ENCODE measurements around the gene LAMTOR4.
A peak's percentile ranks its signal among the peaks of the same experiment; 100 is the strongest.
"Not testable (repeated sequence)": the region's sequence is repeated elsewhere in the genome, so short reads cannot be mapped to it uniquely, and the experiment has no call there.

LAMTOR4 gene

DNA sequence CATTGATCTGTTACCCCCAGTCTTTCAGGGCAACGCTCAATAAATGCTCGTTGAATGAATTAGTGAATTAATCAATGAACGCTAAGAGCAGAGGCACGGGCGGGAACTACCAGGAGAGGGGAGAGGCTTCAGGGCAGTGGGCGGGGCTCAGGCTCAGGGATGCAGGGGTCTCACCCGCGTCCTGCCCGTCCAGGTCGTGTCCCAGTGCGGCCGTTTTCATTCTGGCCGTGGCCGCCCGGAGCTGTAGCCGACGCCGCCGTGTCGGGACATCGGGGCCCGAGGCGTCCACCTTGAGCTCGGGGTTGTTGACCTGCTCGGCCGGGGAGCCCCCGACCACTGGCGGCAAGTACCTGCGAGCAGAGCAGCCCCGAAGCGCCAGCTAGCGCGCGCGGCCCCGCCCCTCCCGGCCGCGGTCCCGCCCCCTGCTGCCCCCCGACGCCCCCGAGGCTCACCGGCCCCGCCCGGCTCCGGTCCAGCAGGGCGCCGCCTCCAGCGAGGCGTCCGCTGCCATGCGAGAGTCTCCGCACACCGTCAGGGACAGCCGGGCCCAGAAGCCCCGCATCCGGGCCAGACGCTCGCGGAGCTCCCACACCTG lies 22.5 kb downstream of the LAMTOR4 start:
- DNase-seq (ENCODE audit: low read depth, low spot score), result no peak

DNA sequence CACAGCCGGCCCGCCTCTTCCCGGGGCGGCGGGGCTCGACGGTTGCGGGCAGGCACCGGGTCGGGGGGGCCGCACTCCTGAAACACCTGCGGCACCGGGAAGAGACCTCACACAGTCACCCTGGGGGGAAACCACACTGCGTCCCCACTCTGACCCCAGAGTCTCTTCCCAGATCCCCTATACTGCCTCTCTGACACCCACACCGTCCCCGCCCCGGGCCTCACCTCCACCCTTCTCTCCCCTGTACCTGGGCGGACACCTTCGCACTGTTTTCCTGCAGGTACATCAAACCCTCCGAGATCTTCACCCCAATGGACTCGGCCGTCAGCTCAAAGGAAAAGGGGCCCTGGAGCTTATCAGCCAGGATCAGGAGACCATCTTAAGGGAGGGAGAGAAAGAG lies 23.1 kb downstream of the LAMTOR4 start:
- no peak for DNase-seq (ENCODE audit: low read depth, low spot score)

DNA sequence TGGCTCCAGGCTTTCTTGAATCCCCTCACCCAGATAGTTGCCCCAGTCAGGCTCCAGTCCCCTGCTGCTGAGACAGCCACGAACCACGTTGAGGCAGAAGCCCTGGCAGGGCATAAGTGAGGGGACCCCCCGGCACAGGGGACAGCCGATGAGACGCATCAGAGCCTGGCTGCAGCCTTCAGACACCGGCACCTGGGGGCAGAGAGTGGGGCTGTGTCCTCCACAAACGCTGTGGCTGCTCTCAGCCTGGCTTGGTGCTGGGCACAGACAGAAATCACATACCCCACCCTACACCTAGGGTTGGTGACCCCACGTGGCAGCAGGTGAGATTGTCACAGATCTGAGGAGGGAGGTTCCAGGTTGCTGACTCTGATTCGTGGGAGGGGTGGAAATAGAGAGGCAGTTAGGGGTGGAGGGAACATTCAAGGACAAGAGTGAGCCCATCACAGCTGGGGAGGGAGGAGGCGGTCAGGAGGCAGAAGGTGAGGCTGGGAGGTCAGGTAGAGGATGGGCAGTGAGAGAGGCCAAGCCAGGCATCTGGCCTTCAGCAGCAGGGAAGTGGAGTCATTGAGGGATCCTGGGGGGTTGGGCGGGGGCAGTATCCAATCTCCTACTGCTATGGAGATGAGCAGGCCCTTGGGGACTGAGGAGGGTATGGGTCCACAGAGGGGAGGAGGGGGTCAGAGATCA lies 25.2 kb downstream of the LAMTOR4 start:
- no peak for DNase-seq (ENCODE audit: low read depth, low spot score)

DNA sequence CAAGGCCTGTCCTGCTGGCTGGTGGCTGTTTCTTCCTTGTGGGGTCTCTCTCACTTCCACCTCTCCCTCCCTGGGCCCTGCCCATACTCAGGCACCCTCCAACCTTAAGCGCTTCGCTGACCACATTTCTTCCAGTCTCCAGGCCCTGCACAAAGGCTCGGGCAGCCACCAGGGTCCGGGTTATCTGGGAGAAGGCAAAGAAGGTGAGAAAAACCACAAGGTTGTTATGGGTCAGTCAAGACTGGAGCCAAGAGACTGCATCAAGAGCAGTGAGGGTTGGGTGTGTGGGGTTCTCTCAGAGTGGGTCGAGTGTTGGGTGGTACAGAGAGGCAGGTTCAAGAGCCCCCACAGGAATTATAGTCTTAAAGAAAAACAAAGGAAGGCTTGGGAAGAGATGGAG lies 25.9 kb downstream of the LAMTOR4 start:
- no peak for DNase-seq (ENCODE audit: low read depth, low spot score)

DNA sequence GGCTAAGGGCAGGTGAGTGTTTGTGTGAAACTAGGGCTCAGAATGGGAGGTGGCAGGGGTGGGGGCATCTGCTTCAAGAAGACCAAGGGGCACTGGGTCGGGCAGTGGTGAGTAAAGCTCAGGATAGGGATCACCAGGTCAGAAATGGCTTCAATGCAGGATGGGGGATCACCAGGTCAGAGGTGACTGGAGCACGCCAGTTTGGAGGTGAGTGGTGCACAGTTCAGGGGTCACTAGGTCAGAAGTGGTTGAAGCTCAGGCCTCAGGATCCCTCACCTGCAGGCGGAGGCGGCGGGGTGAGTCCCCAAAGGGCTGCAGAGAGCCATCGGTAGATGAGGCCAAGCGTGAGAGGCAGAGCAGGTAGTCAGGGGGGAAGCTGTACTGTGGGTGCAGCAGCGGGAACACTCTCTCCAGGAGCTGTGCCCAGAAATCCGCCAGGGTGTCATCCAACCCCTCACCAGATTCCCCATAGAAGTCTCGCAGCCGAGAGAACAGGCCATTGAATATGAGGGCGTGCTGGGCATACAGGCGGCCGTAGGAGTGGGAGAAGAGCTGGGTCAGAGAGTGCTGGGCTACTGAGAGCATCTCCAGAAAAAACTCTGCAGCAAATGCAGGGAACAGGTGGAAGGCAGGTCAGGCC lies 26.7 kb downstream of the LAMTOR4 start:
- no peak for DNase-seq (ENCODE audit: low read depth, low spot score)

DNA sequence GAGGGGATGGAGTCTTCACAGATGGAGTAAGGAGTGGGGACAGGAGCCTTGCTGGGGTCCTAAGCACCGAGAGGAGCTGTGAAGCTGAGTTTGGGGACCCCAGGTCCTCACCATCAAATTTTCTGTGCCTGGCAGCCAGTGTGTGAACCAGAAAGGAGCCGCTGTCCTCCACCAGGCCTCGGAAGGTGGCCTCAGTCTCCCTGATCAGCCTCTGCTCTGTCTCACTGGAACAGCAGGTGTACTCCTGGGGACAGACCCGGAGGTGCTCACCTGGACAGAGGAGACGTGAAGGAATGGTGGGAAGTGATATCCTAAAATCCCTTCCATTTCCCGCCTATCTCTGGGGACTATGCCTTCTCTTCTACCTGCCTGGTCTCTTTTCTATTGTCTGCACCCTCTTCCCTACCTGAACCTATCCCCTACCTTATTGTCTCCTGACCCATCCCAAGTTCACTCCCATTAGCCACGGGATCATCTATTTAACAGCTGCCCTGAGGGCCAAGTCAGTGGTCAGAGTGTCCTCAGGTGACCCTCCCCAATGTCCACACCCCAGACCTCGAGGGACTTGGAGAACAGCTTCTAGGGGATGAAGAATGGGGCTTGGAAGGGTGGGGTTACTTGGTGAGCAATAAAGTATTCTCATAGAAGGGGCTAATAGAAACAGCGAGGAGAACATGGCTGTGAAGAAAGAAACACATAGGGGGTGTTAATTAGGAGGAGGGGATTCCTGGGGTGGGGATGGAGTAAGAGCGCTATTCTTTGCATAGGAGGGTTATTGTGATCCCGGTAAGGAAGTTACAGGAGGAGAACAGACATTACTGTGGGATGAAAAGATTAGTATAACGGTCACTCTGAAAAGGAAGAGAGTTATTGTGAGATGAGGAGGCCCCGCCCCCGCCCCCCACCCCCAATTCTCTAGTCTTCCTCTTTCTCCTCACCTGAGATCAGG lies 27.7 kb downstream of the LAMTOR4 start:
- no peak for DNase-seq (ENCODE audit: low read depth, low spot score)

DNA sequence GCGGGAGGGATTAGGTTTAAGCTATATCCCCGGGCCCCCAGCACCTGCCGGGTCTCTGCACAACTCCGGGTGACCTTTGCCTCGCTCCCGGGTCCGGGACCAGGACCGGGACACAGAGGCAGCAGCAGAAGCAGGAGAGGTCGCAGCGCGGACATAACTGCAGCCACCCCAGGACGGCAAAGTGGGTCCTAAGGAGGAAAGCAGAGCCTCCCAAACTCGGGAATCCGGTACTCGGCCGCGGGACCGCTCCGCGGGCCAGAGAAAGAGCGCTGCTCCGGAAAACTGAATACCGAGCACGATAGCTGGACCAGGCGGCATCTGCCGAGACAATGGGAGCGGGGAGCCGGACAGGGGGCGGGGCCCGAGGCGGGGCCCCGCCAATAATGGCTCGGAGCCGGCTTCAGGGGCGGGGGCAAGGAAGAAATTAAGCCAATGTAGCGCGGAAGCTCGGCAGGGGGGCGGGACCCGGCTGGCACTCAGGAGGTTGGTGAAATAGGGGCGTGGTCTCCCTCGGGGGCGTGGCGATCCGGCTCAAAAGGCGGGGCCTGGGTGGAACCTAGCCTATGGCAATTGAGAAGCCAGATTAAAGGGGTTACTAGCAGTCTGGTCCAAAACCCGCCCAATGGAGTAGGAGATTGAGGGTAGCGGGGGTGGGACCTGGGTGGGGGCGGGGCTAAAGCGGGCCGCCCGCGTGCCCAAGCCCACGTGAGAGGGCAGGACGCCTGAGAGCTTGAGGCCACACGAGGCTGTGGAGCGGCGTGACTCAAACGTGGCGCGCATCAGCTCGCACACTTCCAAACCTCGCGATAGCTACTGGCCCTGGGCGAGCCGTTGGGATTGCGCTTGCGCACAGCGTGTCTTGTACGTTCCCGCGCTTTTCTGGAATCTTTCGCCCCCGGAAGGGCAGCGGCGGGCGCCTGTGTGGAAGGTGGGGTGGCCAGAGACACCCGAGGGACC lies 28.6 kb downstream of the LAMTOR4 start, which contains the start of the genes GPC2 and STAG3:
Gene GPC2, minus strand, starts transcription at position 337 of the 957 bp plus-strand sequence. Its CDS starts 182 bp downstream, at position 155.
Gene STAG3, plus strand, starts transcription at position 874 of the 957 bp plus-strand sequence. CDS start 2,639 bp downstream, outside the sequence.
- DNase-seq (ENCODE audit: low read depth, low spot score), result peak; percentile 85

DNA sequence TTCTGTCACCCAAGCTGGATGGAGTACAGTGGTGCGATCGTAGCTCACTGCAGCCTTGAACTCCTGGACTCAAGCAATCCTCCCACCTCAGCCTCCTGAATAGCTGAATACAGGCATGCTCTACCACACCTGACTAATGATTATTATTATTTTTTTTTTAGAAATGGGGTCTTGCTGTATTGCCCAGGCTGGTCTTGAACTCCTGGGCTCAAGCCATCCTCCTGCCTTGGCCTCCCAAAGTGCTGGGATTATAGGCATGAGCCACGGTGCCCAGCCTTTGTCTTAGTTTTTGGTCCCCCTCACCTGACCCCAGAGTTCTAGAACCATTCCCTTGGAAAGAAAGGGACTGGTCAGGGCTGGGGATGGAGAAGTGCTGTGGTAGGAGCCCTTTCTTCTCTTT lies 31.4 kb downstream of the LAMTOR4 start:
- not testable (repeated sequence) for DNase-seq (ENCODE audit: low read depth, low spot score)

DNA sequence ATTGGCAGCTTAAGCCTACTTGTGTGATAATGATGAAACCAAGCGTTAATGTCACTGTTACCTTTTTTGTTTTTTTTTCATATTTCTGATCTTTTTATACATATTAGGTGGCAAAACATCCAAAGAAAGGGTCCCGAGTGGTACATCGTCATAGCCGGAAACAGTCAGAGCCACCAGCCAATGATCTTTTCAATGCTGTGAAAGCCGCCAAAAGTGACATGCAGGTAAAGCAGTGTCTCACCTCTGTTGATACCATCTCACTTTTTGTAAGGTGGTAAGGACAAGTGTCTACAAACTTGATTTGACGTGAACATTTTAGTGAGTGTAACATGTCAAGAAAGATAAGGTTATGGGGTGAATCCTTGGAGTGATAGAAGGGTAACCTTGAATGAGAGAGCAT lies 33.9 kb downstream of the LAMTOR4 start:
- not testable (repeated sequence) for DNase-seq (ENCODE audit: low read depth, low spot score)

DNA sequence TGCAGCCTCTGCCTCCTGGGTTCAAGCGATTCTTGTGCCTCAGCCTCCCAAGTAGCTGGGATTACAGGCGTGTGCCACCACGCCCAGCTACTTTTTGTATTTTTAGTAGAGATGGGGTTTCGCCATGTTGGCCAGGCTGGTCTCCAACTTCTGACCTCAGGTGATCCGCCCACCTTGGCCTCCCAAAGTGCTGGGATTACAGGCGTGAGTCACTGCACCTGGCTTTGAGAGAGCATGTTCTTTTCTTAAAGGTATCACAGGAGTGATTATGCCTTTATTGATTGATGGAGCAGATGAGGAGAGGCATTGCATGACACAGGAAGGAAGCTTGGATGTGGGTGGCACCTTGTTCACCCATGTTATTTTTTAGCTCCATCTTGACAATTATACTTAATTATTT lies 34.4 kb downstream of the LAMTOR4 start:
- DNase-seq (ENCODE audit: low read depth, low spot score), result not testable (repeated sequence)

DNA sequence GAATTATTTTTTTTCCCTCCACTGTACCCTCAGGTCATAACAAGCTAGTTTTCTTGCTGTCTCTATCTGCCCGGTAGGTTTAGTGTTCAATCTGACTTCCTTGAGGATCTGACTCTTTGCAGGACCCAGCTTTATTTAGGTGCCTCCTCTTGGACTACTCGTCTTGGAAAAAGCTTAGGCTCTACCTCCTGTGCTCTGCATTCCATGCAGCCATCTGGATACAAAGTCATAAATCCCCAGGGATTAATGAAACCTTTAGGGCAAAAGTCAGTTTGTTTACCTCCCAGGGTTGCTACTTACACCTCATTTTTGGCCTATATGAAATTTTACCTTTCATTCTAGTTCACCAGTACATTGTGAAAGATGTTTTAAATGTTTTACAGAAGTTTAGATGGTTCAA lies 37.0 kb downstream of the LAMTOR4 start:
- DNase-seq (ENCODE audit: low read depth, low spot score), result no peak

DNA sequence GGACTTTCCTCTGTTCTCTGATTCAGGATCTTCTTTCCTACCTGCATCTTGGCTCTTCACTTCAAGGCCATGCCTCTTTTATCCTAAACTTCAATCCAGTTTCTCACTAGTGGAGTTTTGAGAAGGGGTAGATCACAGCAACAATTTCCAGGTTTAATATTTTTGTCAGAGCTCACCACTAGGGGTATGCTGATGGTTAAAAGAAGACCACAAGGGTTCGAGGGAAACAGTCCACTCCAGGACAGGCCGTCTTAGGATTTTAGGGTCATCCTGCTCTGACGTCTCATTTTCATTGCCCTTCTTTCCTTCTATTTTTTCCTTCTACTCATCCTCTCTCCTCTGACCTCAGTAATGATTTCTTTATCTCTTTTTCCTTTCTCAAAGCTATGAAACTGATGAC lies 40.3 kb downstream of the LAMTOR4 start:
- no peak for DNase-seq (ENCODE audit: low read depth, low spot score)

DNA sequence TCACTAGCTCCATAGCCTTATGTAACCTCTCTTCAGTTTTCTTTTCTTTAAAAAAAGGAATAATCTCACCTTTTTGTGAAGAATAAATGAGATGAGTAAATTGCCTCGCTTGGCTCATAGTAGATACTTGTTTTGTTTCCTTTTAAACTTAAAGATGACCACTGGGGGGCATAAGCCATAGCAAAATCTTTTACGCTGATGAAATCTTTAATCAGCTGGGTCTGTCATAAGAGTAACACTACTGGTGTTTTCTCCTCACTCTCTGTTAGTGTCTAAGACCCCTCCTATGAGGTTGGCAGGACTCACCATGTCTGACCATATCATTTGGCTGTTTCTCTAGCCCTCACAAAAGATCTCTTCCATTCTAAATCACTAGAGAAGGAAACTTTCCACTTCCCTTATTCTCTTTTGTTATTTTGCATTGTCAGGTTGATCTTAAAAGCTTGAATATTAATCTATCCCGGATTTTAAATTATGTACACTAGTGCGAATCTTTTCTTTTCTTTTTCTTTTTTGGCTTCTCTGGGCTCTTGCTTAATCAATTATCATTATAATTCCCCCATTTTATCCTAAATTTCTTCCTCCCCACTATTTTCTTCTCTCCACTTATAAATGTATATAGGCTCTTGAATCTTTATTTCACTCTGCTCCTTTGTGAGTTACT lies 41.5 kb downstream of the LAMTOR4 start:
- DNase-seq (ENCODE audit: low read depth, low spot score), result no peak

DNA sequence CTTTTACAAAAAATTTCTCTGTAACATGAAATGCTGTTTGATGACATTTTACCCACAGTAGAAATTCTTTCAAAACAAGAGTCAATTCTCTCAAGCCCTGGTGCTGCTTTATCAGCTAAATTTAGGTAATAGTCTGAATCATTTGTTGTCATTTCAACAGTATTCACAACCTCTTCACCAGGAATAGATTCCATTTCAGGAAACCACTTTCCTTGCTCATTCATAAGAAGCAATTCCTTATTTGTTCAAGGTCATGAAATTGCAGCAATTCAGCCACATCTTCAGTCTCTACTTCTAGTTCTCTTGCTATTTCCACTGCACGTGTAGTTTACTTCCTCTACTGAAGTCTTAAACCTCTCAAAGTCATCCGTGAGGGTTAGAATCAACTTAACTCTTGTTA lies 43.1 kb downstream of the LAMTOR4 start:
- no peak for DNase-seq (ENCODE audit: low read depth, low spot score)

DNA sequence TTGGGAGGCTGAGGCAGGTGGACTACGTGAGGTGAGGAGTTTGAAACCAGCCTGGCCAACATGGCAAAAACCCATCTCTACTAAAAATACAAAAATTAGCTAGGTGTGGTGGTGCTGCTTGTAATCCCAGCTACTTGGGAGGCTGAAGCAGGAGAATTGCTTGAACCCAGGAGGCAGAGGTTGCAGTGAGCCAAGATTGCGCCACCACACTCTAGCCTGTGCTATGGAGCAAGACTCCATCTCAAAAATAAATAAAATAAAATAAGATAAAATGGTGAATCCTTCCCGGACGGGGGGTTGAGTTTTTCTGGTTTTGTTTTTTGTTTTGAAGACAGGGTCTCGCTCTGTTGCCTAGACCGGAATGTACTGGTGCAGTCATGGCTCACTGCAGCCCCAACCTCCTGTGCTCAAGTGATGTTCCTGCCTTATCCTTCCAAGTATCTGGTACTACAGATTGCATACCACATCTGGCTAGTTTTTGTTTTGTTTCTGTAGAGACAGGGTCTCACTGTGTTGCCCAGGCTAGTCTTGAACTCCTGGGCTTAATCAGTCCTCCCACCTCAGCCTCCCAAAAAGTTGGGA lies 43.7 kb downstream of the LAMTOR4 start:
- not testable (repeated sequence) for DNase-seq (ENCODE audit: low read depth, low spot score)

DNA sequence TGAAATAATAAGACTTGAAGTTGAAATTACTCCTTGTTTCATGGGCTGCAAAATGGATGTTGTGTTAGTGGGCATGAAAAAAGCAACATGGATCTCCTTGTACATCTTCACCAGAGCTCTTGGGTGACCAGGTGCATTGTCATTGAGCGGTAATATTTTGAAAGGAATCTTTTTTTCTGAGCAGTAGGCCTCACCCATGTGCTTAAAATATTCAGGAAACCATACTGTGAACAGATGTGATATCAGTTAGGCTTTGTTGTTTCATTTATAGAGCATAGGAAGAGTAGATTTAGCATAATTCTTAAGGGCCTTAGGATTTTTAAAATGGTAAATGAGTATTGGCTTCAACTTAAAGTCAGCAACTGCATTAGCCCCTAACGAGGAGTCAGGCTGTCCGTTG lies 44.3 kb downstream of the LAMTOR4 start:
- DNase-seq (ENCODE audit: low read depth, low spot score), result no peak

DNA sequence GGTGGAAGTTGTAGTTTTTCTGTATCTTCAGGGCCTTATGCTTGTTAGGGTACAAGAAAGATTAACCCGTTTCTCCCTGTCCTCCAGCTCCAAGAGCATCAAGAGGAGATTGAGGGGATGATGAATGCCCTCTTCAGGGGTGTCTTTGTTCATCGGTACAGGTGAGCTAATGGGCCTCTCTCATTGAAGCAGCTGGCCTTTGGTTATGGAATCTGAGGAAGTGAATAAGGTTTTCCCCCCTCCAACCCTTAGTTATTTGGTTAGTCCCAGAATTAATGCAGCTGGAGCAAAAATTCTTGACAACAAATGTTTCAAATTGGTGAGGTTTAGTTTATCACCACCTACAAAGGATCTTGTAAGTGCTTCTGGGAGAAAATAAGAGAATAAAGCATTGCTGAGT lies 46.5 kb downstream of the LAMTOR4 start:
- DNase-seq (ENCODE audit: low read depth, low spot score), result no peak

DNA sequence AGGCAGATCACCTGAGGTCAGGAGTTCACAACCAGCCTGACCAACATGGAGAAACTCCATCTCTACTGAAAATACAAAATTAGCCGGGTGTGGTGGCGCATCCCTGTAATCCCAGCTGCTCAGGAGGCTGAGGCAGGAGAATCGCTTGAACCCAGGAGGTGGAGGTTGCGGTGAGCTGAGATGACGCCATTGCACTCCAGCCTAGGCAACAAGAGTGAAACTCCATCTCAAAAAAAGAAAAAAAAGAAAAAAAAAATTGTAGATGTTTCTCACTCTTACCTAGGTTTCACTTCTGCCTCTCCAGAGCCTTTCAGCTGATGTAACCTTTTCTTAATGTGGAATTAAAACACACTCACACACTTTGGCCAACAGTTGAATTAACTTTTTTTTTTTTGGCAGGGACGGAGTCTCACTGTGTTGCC lies 47.2 kb downstream of the LAMTOR4 start:
- not testable (repeated sequence) for DNase-seq (ENCODE audit: low read depth, low spot score)

DNA sequence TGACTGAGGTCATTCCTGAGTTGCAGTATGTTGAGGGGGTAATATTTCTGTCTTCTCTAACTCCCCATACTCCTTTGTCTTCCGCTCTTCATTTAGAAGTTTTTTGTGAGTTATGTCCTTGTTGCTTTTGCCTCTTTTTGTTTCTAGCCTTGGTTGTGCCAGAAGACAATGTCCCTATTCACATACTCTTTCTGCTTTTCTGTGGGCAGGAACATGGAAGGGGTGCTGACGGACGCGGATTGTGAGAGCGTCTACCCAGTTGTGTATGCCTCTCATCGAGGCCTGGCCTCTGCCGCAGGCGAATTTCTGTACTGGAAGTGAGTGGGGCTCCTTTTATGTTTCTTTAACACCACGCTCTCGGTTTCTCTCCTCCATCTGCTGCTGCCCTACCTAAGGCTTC lies 49.5 kb downstream of the LAMTOR4 start:
- DNase-seq (ENCODE audit: low read depth, low spot score), result no peak

DNA sequence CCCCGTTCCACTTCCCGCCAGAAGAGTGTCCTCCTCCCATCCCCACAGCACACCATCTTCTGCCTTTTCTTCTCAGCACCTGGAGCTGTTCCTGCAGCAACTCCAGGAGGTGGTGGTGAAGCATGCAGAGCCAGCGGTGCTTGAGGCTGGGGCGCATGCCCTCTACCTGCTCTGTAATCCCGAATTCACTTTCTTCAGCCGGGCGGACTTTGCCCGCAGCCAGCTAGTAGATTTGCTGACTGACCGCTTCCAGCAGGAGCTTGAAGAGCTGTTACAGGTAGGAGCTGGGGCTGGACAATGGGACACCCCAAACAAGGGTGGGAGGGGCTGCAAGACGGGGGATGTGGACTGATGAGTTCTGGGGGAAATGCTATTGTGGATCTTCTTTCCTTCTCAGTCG lies 52.0 kb downstream of the LAMTOR4 start:
- no peak for DNase-seq (ENCODE audit: low read depth, low spot score)
